ENCODE results near the gene NKAIN2.

Gene NKAIN2

DNA sequence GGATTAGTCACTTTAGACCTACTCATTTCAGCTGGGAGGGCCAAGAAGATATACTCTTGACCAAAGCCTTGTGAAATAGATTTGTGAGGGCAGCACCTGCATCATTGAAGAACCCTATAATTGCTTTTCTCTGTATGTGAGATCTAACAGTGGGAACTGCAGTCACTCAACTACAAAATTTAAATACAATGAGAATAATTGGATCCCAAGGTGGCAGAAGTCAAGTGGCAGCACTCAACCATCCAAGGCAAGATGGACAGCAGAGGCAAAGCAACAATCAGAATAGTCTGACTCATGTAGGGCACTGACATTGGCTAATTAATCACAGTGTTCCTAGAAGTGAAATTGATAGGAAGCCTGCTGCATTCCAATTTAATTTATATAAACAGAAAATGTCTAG is 8.9 kb upstream of the NKAIN2 start:
- TF ChIP-seq, protein P1, sequence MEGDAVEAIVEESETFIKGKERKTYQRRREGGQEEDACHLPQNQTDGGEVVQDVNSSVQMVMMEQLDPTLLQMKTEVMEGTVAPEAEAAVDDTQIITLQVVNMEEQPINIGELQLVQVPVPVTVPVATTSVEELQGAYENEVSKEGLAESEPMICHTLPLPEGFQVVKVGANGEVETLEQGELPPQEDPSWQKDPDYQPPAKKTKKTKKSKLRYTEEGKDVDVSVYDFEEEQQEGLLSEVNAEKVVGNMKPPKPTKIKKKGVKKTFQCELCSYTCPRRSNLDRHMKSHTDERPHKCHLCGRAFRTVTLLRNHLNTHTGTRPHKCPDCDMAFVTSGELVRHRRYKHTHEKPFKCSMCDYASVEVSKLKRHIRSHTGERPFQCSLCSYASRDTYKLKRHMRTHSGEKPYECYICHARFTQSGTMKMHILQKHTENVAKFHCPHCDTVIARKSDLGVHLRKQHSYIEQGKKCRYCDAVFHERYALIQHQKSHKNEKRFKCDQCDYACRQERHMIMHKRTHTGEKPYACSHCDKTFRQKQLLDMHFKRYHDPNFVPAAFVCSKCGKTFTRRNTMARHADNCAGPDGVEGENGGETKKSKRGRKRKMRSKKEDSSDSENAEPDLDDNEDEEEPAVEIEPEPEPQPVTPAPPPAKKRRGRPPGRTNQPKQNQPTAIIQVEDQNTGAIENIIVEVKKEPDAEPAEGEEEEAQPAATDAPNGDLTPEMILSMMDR (IDR thresholded peaks at IDR 0.05; ENCODE audit: low read depth, low read length) = no peak

DNA sequence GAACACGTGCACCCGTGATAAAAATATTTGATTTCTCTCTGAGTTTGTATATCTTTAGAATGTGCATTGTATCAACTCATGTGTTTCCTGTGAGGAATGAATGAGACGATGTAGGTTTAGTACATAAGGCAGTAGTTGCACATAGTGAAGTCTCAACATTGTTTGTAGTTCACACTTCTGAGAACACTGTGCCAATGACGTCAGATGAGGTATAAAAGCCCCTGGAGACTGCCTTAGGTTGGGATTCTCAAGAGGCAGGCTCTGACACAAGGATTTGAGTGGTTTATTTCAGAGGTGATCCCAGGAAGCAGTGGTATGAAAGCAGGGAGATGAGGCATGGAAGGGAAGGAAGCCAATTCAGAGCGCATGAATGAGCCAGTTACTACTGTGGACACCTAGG is 2.6 kb upstream of the NKAIN2 start:
- TF ChIP-seq, protein P1 (IDR thresholded peaks at IDR 0.05; ENCODE audit: low read depth, low read length) = no peak
- DNase-seq (ENCODE audit: extremely low read depth, low read depth) = no peak

More for the DNA sequence above, 8.9 kb upstream of the NKAIN2 start:
- DNase-seq (ENCODE audit: extremely low read depth, low read depth) = no peak

DNA sequence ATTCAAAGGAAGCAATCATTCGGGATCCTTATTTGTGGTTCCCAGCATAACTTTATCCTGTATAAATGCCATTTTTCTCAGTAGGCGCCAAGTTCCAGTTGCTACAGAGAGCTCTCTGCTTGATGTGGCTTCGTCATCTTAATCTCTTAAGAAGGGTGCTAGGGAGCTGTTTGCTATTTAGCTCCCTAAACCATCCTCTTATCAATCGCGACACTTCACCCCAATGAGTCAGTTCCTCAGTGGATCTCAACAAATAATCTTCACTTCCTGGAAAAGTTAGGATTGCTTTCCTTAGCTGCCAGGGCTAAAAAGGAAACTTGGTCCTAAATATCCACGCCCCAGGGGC is 1.3 kb upstream of the NKAIN2 start:
- TF ChIP-seq, protein P1 (IDR thresholded peaks at IDR 0.05; ENCODE audit: low read depth, low read length) = no peak
- no peak for DNase-seq (ENCODE audit: extremely low read depth, low read depth)

DNA sequence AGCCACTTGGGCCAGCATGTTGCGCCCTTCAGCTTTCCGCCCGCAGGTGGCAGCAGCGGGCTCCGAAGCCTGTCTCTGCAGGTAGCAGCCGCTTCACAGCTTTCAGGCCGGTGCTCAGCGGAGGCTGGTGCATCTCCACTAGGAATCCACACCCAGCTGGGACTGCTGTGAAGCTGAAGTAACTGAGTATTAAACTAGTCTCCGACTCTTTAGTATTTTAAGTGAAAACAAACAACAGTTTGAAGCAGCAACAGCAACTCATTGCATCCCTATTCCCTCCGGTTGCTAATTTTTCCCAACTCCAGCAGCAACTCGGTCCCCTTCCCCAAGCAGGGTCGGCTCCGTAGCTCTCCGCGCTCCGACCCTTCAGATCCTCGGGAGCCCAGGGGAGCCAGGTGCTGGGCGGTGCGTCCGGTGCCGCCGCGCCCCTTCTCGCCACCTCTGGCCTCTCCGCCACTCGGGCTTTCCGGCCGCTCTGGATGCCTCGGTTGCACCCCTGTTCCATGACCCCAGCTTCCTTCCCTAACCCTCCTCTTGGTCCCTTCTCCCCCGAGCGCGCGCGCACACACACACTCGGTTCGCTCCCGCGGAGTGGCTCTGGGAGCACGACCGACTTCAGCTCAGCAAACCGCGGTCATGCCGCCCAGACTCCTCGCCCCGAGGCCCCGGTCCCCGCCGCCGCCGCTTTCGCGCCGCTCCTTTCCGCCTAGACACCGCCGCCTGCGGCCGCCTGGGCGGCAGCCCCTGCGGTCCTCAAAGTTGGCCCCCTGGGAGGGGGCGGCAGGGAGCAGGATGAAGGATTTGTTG is 765 bp upstream of the NKAIN2 start:
- DNase-seq (ENCODE audit: extremely low read depth, low read depth) = peak; percentile 27
- TF ChIP-seq, protein P1 (IDR thresholded peaks at IDR 0.05; ENCODE audit: low read depth, low read length) = peak; percentile 98

DNA sequence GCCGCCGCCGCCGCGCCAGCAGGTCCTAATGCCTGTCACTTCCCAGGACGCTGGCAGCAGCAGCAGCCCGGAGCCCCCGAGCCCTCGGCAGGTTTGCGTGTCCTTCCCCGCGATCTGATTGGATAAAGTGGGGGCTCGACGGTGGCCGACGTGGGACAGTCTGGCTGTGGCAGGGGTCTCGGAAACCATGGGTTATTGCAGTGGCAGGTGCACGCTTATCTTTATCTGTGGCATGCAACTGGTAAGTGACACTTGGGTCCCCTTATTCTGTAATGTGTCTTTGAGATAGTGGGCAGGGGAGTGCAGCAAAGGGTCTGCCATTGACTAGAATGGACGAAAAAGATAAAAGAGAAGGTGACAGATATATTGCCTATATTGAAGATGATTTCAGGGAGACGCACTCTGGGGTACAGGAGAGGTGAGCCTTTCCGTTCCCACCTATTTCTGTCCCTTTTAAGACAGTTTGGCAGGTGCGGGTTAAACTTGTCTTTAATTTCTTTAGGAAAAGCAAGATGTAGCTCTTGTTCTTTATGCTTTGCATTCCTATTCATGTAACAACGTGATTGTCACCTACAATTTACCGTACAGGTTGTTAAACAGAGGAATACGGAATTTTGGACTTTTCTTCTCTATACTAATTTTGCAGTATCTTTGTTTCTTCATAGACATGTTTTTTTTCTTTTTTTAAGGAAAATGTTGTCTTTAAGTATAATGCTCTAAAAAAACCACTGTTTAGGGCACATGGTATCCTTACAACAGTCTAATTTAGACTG is 535 bp downstream of the NKAIN2 start:
- DNase-seq (ENCODE audit: extremely low read depth, low read depth) = no peak
- TF ChIP-seq, protein P1 (IDR thresholded peaks at IDR 0.05; ENCODE audit: low read depth, low read length) = no peak

DNA sequence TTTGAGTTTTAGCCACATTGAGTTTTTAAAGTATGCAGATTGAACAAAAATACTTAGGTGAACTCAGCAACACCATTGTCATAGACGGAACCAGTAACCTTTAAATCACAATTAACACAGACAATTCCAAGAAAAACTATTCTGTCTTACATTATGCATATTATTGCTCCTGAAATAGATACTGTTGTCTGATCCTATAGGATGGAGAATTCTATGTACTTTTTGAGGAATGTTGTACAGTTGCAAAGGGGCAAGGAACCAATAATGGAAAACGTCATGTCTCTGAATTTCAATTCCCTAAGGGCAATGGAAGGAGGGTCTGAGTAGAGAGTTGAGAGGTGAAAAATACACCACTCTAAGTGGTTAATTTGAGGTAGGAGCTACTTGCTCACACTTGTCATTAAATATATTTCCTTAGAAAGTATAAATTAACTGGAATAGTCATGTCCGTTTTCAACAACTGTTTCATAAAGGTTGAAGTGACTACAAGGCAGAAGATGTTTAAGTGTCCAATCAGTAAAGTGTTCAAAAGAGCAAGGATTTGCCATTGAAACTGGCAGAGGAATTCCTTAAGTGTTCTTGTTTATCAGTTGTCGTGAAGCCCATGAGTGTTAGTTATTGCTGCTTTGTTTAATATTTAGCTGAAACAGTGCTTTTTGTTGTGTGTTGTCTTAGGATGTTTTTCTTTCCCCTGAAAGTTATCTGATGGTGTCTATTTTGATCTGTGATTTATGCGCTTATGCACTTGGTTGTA is 1.3 kb downstream of the NKAIN2 start:
- TF ChIP-seq, protein P1 (IDR thresholded peaks at IDR 0.05; ENCODE audit: low read depth, low read length) = no peak
- no peak for DNase-seq (ENCODE audit: extremely low read depth, low read depth)
